HFF-Myc (cell line): ENCODE measurements around the gene NRN1L.
"Not testable (repeated sequence)": the region's sequence is repeated elsewhere in the genome, so short reads cannot be mapped to it uniquely, and the experiment has no call there.

Experiments used
- DNase-seq: peaks from one replicate; pipeline ENCODE4 v3.0.0-alpha.2; 2011; ENCODE audit warnings: low read depth; ENCODE audit errors: extremely low read depth
- H3K4me3 ChIP-seq: replicated peaks from 2 replicates; pipeline ENCODE4 v1.5.1; 2011; ENCODE audit warnings: low read depth, mild to moderate bottlenecking, control low read depth, low read length
- TF ChIP-seq, protein P1 (sequence below): IDR thresholded peaks from 2 replicates; pipeline ENCODE4 v1.5.1; 2012; ENCODE audit warnings: mild to moderate bottlenecking, low read depth, low read length, control low read depth; ENCODE audit errors: missing control alignments

The NRN1L gene

DNA sequence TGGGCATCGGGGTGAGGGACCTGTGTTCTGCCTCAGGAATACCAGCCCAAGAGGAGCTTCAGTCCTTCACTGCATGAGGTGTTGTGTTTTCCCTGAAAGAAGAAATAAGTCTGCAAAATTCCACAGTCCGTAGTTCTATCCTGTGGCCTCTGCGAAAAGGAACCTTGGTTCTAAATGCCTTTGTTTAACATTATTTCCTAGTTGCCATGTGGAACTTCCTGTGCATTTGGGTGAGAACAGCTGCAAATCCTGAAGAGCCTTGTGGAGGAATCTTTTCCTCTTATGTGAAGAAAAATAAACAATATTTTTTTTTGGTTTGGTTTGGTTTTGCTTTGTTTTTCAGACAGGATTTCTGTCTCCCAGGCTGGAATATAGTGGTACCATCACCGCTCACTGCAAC is 18.1 kb downstream of the NRN1L start:
- no peak for DNase-seq
- TF ChIP-seq, protein P1, sequence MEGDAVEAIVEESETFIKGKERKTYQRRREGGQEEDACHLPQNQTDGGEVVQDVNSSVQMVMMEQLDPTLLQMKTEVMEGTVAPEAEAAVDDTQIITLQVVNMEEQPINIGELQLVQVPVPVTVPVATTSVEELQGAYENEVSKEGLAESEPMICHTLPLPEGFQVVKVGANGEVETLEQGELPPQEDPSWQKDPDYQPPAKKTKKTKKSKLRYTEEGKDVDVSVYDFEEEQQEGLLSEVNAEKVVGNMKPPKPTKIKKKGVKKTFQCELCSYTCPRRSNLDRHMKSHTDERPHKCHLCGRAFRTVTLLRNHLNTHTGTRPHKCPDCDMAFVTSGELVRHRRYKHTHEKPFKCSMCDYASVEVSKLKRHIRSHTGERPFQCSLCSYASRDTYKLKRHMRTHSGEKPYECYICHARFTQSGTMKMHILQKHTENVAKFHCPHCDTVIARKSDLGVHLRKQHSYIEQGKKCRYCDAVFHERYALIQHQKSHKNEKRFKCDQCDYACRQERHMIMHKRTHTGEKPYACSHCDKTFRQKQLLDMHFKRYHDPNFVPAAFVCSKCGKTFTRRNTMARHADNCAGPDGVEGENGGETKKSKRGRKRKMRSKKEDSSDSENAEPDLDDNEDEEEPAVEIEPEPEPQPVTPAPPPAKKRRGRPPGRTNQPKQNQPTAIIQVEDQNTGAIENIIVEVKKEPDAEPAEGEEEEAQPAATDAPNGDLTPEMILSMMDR: no peak
- no peak overlapping the region for H3K4me3 ChIP-seq

DNA sequence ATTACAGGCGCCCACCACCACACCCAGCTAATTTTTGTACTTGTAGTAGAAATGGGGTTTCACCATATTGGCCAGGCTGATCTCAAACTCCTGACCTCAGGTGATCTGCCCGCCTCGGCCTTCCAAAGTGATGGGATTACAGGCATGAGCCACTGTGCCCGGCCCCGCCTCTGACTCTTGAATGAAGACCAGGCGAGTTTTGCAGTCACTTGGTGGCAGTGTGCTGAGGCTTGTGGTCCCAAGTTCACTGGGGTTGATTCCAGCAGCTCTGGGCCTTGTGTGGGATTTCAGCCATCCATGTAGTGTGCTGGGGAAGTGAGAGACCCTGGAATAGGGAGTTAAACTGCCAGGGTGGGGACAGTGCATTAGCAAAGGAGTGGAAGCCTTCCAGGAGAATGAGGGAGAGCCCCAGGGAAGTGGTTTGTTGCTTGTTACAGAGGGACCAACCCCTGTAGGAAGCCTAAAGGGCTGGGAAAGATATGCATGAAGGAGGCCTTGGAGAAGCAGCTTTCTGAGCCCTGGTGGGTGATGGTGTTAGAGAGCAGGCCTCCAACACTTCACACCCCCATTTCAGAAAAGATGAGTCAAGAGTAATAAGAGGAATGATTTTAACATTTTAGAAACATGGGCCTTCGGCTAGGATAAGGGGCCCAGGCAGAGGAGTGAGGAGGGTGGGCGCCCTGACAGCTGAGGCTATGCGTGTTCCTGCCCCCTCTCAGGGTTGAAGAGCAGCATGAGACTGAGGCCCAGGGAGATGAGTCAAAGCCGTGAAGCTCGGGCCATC is 22.9 kb downstream of the NRN1L start:
- no peak for DNase-seq
- H3K4me3 ChIP-seq: no peak overlapping the region
- TF ChIP-seq, protein P1: no peak

DNA sequence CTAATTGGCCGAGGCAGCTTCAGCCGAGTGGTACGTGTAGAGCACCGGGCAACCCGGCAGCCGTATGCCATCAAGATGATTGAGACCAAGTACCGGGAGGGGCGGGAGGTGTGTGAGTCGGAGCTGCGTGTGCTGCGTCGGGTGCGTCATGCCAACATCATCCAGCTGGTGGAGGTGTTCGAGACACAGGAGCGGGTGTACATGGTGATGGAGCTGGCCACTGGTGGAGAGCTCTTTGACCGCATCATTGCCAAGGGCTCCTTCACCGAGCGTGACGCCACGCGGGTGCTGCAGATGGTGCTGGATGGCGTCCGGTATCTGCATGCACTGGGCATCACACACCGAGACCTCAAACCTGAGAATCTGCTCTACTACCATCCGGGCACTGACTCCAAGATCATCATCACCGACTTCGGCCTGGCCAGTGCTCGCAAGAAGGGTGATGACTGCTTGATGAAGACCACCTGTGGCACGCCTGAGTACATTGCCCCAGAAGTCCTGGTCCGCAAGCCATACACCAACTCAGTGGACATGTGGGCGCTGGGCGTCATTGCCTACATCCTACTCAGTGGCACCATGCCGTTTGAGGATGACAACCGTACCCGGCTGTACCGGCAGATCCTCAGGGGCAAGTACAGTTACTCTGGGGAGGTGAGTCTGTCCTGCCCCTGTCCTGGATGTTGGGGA is 24.5 kb downstream of the NRN1L start:
- DNase-seq: no peak
- H3K4me3 ChIP-seq: no peak overlapping the region
- TF ChIP-seq, protein P1: no peak

DNA sequence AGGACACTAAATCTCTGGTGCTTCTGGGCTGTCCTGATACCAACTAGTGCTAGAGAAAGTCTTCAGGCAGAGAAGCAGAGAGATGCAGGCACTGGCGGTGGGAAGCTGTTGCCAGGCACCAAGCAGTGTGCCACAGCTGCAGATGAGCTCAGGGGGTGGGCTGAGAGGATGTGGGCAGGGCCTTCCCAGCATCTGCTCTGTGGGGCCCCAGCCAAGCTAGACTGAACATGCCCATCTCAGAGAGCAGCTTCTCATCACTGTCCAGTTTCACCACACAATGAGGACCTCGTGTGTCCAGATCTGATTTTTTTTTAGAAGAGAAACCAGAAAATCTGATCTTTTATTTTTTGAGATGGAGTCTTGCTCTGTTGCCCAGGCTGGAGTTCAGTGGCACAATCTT is 25.5 kb downstream of the NRN1L start:
- TF ChIP-seq, protein P1: no peak
- DNase-seq: peak; percentile 48
- H3K4me3 ChIP-seq: no peak overlapping the region

DNA sequence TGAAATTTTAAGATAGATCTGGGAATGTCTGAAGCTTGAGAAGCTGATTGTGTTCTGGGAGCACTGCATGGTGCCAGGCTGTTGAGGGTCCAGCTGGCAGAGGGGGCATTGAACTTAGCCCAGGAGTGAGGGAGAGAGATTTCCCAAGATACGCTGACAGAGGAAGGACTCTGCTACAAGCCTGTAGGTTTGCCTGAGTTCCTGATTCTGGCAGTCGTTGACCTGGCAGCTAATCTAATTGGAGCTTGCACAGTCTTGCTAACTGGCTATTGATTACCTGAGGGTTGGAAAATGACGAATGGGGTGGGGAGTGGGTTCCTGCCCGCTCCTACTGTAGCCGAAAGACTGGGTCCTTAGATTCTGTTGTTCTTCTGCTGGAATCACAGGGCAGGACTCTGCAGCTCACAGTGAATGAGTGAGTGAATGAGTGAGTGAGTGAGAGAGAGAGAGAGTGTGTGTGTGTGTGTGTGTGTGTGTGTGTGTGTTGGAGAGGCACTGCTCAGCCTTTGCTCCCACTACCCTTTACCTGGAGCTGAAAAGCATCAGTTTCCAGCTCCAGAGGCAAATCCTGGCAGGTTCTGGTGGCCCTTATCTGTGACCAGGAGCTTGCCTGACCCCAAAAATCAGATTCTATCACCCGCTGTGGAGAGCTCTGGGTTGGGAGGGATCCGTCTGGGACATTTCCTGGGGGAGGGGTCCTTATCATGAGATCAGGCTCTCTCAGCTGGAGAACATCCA is 30.2 kb downstream of the NRN1L start:
- H3K4me3 ChIP-seq: no peak overlapping the region
- DNase-seq: no peak
- TF ChIP-seq, protein P1: no peak

DNA sequence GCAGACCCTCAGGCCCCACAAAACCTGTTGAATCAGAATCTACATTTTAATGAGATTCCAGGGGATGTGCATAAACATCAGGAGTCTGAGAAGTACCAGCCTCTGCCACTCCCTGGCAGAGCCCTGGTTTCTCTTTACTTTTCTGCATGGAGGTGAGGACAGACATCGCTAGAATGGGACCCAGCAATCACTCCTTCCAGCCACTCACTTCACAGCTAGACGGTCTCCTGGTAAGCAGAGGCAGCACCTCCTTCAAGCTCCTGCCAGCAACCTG is 30.7 kb downstream of the NRN1L start:
- not testable (repeated sequence) for H3K4me3 ChIP-seq, DNase-seq
